NCI-H2171 (cell line): ENCODE results near the gene RBMS1.

Experiments
- DNase-seq: peaks from one replicate; lab custom pipeline; 2025; lab: John Stamatoyannopoulos, UW

The RBMS1 gene

DNA sequence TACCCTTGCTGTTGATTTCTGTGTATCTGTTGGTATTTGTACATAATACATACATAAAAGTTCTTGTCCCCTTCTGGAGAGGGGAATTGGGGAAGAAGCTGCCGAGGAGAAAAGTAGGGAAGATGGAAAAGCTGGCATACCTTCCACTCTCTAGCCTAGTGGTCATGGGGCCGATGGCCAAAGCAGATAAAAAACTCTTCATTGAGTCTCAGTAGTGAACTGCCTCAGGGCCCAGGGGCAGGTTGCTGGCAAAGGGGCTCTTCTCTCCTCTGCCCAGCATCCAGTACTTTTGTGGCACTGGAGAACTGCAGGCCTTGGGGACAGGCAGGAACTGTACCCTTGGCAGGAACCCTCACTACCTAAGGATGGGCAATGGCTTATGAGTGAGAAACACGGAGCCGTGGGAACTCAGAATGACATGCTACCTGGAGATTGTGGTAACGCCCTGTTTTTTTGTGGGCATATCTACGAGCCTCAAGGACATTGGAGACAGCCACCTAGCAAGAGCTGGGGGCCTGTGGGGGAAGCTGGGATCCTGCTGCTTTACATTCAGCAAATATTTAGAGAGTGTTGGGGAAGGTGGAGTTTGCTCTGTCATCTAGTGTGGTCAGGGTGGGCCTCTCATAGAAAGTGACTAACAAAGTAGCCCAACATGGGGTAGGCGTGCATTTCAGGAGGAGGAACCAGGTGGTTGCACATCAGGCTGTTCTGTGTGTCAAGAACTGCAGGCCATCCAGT lies 270.9 kb downstream of the RBMS1 start:
- no peak for DNase-seq
